Stimulated activated naive CD8-positive, alpha-beta T cell treated with anti-CD3 and anti-CD28 coated beads, Interleukin-15, amount 100 ng/mL, for 72 hours (primary cell): ENCODE data around the gene NEGR1.

Experiments used
- ATAC-seq: fragments of 150-1000 bp; cut with Tn5 transposase; 2 replicates; pipeline ENCODE4 v1.10.0; 2021; ENCODE audit warnings: mild to moderate bottlenecking, moderate library complexity
- DNase-seq, 2 donors: peaks; one replicate each; pipeline ENCODE4 v3.0.0; 2021 to 2022
- H3K27ac Mint-ChIP-seq, 2 donors: one replicate each; pipeline ENCODE4 v1.8.0; 2022; ENCODE audit warnings: mild to moderate bottlenecking in 2 of 2, mixed read lengths in 2 of 2, moderate library complexity in 2 of 2
- H3K27me3 Mint-ChIP-seq: one replicate; pipeline ENCODE4 v1.8.0; 2022; ENCODE audit warnings: mixed read lengths
- H3K4me1 Mint-ChIP-seq: one replicate; pipeline ENCODE4 v1.8.0; 2022; ENCODE audit warnings: mild to moderate bottlenecking, mixed read lengths
- H3K4me3 Mint-ChIP-seq, 2 donors: one replicate each; pipeline ENCODE4 v1.8.0; 2022; ENCODE audit warnings: mild to moderate bottlenecking in 2 of 2, mixed read lengths in 2 of 2, moderate library complexity in 1 of 2
- H3K9me3 Mint-ChIP-seq, 2 donors: one replicate each; pipeline ENCODE4 v1.8.0; 2022; ENCODE audit warnings: mixed read lengths in 2 of 2

The NEGR1 gene

DNA sequence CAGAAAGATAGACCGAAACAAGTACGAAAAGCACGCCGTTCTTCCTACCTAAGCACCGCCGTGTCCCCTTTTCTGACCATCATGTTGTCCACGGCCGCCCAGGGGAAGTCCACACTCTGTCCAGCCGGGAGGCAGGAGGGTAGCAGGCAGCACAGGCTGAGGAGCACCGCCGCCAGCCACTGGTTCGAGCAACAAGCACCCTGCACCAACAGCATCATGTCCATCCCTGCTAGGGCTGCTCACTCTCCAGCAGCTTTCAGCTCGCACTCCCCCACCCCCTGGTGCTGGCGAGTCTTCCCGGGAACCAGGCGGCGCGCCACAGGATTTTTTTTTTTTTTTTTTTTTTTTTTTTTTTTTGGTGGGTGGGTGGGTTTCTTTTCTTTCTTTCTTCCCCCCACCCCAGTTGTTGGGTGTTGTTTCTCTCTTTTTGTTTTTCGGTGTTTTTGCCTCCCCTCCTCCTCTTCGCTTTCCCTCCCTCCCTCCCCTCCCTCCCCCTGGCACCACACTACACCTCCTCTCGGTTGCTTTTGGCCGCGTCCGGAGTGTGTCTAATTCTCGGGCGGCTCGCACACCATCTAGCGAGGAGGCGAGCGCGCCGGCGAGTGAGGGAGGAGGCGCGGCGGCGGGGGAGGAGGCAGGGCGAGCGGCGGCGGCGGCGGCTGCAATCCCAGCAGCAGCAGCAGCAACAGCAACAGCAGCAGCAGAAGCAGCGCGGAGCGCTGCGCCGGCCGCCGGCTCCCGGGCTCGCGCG lies at the start of gene NEGR1:
TSS of gene NEGR1 (minus strand) at position 269 of the 751 bp plus-strand sequence.
- ATAC-seq: peak; percentile 78
- H3K4me3 Mint-ChIP-seq: peak within 1 kb of the TSS in 1 of 2 donors; percentile 32
- H3K9me3 Mint-ChIP-seq: no peaks in the 10 kb centered on the region
- peak; percentile 71 to 75 for DNase-seq
- peaks cover 23% of the 10 kb centered on the region for H3K4me1 Mint-ChIP-seq
- H3K27ac Mint-ChIP-seq: peak within 1 kb of the TSS in 1 of 2 donors; percentile 87
- peaks cover 33% of the 10 kb centered on the region for H3K27me3 Mint-ChIP-seq

DNA sequence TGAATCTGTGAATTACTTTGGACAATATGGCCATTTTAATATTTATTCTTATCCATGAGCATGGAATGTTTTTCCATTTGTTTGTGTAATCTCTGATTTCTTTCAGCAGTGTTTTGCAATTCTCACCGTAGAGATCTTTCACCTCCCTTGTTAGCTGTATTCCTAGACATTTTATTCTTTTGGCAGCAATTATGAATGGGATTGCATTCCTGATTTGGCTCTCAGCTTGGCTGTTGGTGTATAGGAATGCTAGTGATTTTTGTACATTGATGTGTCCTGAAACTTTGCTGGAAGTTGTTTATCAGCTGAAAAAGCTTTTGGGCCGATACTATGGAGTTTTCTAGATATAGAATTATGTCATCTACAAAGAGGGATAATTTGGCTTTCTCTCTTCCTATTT lies 44.2 kb upstream of the NEGR1 start:
- H3K27me3 Mint-ChIP-seq: peaks cover 14% of the 10 kb centered on the region
- no peak overlapping the region for H3K27ac Mint-ChIP-seq
- ATAC-seq (no peak), DNase-seq (no peak)
- H3K4me3 Mint-ChIP-seq: no peak overlapping the region
- H3K4me1 Mint-ChIP-seq: peaks cover 6% of the 10 kb centered on the region
- no peaks in the 10 kb centered on the region for H3K9me3 Mint-ChIP-seq

DNA sequence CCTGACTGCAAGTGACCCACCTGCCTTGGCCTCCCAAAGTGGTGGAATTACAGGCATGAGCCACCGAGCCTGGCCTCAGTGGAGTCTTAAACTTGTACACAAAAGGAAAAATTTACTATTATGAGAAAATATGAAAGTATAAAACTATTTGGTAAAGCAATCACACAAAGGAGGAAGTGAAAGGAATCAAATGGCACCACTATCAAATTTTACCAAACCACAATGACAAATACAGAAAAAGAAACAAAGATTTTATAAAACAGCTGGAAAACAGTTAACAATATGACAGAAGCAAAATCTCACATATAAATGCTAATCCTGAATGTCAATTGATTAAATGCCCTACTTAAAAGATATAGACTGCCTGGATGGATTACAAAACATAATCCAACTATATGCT lies 42.1 kb upstream of the NEGR1 start:
- Mint-ChIP-seq H3K27ac (no peak overlapping the region), H3K27me3 (peaks cover 14% of the 10 kb centered on the region), H3K9me3 (no peaks in the 10 kb centered on the region), H3K4me1 (peaks cover 6% of the 10 kb centered on the region), H3K4me3 (no peak overlapping the region)
- no peak for DNase-seq
- no peak for ATAC-seq

DNA sequence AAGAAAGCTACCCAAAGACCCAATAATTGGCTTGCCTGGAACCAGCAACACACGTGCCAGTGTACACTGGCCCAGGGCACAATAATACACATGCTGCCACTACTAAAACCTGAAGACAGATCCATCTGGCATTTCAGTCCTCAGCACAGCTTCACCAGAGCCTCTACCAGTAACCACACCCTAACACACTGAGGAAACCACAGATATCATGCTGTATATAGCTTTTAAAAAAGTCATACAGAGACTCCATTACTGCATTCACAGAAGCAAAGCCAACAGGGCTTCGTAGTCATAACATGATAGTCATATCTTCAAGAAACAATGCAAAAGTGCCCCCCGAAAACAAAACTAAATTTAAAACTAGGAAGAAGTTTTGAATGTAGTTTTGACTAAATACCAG lies 40.6 kb upstream of the NEGR1 start:
- ATAC-seq (peak; percentile 66), DNase-seq (no peak)
- Mint-ChIP-seq H3K4me3 (no peak overlapping the region), H3K27me3 (peaks cover 14% of the 10 kb centered on the region), H3K4me1 (peaks cover 6% of the 10 kb centered on the region), H3K27ac (no peak overlapping the region), H3K9me3 (no peaks in the 10 kb centered on the region)

DNA sequence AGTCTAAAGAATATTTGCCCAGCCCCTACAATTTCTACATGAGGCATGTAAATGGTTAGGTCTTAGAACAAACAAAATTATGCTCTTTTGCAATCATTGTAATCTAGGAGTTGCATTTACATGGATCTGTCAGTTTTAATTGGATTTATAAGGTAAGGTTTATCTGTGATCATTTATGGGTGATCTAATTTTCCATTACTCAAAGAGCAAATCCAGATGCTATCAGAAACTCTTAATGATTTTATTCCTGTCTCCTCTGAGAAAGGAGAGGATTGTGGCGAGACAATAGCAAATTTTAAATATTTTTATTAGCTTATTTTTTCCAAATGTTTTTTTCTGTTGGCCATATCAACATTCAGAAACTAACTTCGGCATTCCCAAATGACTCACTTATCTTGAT lies 14.2 kb upstream of the NEGR1 start:
- no peak for DNase-seq
- peaks cover 8% of the 10 kb centered on the region for H3K27me3 Mint-ChIP-seq
- no peak overlapping the region for H3K27ac Mint-ChIP-seq
- H3K4me3 Mint-ChIP-seq: no peak overlapping the region
- H3K9me3 Mint-ChIP-seq: no peaks in the 10 kb centered on the region
- ATAC-seq: no peak
- H3K4me1 Mint-ChIP-seq: no peaks in the 10 kb centered on the region

DNA sequence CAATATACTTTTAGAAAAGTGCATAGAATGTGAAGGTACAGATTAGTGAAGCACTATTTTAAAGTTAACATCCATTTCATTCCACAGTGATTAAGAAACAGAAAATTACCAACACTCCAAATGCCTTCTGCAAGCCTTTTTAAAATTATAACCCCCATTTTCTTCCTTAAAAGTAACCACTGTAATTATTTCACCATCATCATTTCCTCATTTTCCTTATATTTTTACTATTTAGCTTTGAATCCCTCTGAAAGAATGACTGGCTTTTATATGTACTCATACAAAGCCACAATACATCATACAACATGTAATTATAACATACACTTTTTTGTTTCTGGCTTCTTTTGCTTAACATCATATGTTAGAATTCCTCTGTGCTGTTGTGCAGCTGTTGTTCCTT lies 6.5 kb upstream of the NEGR1 start:
- no peaks in the 10 kb centered on the region for H3K9me3 Mint-ChIP-seq
- DNase-seq: no peak
- H3K4me3 Mint-ChIP-seq: no peak overlapping the region
- no peaks in the 10 kb centered on the region for H3K4me1 Mint-ChIP-seq
- ATAC-seq: no peak
- H3K27me3 Mint-ChIP-seq: peaks cover 19% of the 10 kb centered on the region
- no peak overlapping the region for H3K27ac Mint-ChIP-seq

- ATAC-seq (no peak), DNase-seq (no peak)
- Mint-ChIP-seq H3K27ac (no peak overlapping the region), H3K9me3 (no peaks in the 10 kb centered on the region), H3K4me1 (peaks cover 10% of the 10 kb centered on the region), H3K27me3 (peaks cover 31% of the 10 kb centered on the region), H3K4me3 (no peak overlapping the region)
Measured at GRCh38 chr1:72286401-72286800, 4.1 kb upstream of the NEGR1 start.

DNA sequence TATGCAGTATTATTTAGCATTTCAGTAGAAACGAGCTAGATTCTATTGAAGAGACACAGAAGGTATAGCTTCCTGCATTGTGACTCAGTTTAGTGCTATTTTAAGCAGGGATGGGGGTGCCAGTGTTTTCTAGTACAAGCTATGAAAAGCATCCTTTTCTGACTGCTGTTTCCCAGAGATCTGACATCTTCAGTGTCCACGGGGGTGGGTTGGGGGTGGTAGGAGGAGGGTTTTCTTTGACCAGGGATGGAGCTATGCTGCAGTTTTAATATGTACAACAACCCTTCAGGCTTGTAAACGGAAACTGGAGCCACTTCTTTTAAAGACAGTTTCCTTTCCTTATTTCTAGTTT lies 2.7 kb upstream of the NEGR1 start:
- no peak overlapping the region for H3K27ac Mint-ChIP-seq
- ATAC-seq (no peak), DNase-seq (no peak)
- peaks cover 40% of the 10 kb centered on the region for H3K27me3 Mint-ChIP-seq
- no peaks in the 10 kb centered on the region for H3K9me3 Mint-ChIP-seq
- H3K4me3 Mint-ChIP-seq: no peak overlapping the region
- H3K4me1 Mint-ChIP-seq: peaks cover 16% of the 10 kb centered on the region

GRCh38 chr1:72284348-72285073 lies 2.2 kb upstream of the NEGR1 start:
- Mint-ChIP-seq H3K4me1 (peaks cover 16% of the 10 kb centered on the region), H3K27me3 (peaks cover 40% of the 10 kb centered on the region), H3K4me3 (no peak overlapping the region), H3K27ac (no peak overlapping the region), H3K9me3 (no peaks in the 10 kb centered on the region)
- DNase-seq: peak; percentile 42 to 64
- ATAC-seq: peak; percentile 83

DNA sequence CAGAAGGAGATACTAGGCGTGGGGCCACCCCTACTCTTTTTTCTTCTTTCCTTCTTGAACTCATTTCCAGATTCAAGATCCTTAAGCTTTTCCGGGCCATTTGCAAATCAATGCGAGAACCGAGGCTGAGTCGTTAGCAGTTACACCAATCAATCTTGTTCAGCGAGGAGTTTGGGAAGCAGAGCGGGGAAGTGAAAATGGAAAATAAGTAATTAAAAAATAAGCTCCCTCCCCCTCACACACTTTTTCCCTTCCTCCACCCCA lies 1.7 kb upstream of the NEGR1 start:
- peaks cover 16% of the 10 kb centered on the region for H3K4me1 Mint-ChIP-seq
- H3K9me3 Mint-ChIP-seq: no peaks in the 10 kb centered on the region
- ATAC-seq (no peak), DNase-seq (no peak)
- H3K27me3 Mint-ChIP-seq: peaks cover 37% of the 10 kb centered on the region
- H3K27ac Mint-ChIP-seq: no peak overlapping the region
- no peak overlapping the region for H3K4me3 Mint-ChIP-seq

DNA sequence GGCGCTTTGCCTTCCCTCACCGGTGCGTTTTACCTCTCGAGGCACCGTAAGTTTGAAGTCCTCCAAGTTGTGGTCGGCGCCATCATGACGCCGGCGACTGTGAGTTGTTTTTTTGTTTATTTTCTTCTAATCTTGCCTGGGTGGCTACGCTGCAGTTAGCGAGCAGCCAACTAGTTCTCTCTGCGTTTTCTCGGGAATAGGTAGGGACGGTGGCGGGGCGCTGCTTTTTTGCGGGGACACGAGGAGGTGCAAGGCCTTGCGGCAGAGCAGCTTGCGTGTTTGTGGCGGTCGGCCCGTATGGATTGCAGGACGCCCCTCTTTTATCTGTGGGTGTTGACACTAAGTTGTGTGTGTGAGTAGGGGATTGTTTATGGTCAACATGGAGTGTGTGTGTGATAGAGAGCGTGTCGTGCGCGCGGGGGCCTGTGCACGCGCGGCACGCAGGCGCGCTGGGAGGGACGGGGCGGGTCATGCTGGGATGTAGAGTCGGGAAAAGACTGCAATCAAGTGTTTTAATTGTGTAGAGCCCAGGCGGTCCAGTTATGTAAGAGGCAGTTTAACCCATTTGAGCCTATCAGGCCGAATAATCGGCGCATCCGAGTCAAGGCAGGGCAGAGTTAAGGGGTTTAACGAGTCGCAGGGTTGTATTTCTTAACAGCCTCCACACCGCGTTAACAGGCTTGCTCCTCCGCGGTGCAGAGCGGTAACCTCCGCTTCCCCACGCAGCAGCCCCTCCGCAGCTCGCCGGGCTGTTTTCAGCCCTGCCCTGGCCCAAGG lies 1.2 kb upstream of the NEGR1 start:
- H3K27me3 Mint-ChIP-seq: peaks cover 33% of the 10 kb centered on the region
- ATAC-seq: peak; percentile 34
- peak; percentile 28 to 38 for DNase-seq
- no peak overlapping the region for H3K27ac Mint-ChIP-seq
- no peak overlapping the region for H3K4me3 Mint-ChIP-seq
- H3K9me3 Mint-ChIP-seq: no peaks in the 10 kb centered on the region
- peaks cover 18% of the 10 kb centered on the region for H3K4me1 Mint-ChIP-seq

DNA sequence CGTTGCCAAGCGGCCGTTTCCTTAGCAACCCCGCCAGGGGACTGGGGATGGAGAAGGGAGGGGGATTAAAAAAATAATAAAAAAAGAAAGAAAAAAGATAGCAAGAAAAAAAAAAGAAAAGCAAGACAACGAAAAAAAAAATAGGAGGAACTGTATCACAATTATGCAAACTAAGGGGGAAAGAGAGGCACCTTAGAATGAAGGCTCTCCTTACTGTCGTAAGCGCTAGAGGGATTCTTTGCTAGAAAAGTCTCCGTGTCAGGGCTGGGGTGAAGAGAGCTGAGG lies 625 bp upstream of the NEGR1 start:
- Mint-ChIP-seq H3K27ac (no peak overlapping the region), H3K4me1 (peaks cover 23% of the 10 kb centered on the region), H3K9me3 (no peaks in the 10 kb centered on the region), H3K27me3 (peaks cover 33% of the 10 kb centered on the region), H3K4me3 (no peak overlapping the region)
- DNase-seq (no peak), ATAC-seq (no peak)

- H3K4me1 Mint-ChIP-seq: peaks cover 23% of the 10 kb centered on the region
- no peaks in the 10 kb centered on the region for H3K9me3 Mint-ChIP-seq
- peaks cover 30% of the 10 kb centered on the region for H3K27me3 Mint-ChIP-seq
- no peak for ATAC-seq
- peak overlapping the region in 1 of 2 donors; percentile 87 for H3K27ac Mint-ChIP-seq
- H3K4me3 Mint-ChIP-seq: peak overlapping the region in 1 of 2 donors; percentile 32
- DNase-seq: no peak
Measured at GRCh38 chr1:72281637-72282270, 585 bp downstream of the NEGR1 start.

DNA sequence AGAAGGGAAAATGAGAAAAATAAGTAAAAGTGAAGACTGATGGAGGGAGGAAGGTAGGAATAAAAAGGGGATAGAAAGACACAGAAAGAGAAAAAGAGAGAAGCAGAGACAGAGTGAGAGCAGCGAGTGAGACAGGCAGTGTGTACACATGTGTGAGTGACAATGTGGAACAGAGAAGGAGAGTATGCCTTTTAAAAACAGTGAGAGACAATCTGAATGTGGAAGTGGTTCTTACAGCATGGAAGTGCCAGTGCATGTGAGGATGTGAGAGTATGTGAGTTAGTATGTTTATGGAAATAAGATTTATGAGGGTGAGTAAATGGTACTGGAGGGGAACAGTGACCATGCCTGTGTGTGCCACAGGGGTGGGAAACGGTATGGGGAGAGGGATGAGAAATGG lies 1.2 kb downstream of the NEGR1 start:
- Mint-ChIP-seq H3K4me3 (peak overlapping the region in 1 of 2 donors; percentile 5), H3K27me3 (peaks cover 28% of the 10 kb centered on the region), H3K4me1 (peaks cover 23% of the 10 kb centered on the region), H3K27ac (no peak overlapping the region), H3K9me3 (no peaks in the 10 kb centered on the region)
- ATAC-seq (no peak), DNase-seq (no peak)

DNA sequence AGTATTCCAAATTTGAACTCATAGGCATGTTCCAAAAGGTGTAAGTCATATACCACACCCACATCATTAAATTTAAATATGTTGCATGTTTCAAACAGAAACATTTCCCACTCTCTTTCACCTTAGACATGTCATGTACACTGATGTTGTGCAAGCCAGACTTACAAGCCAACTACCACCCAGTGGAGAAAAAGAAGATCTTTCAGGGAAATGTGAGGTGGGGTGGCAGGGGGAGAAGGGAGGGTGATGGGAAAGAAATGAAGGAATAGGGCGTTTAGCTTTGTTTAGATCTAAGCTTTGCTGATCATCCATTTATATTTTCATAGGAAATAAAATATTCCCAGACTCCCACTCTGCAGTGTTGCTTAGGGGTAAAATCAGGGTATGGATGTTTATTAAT lies 1.6 kb downstream of the NEGR1 start:
- ATAC-seq (no peak), DNase-seq (no peak)
- no peaks in the 10 kb centered on the region for H3K9me3 Mint-ChIP-seq
- H3K27ac Mint-ChIP-seq: no peak overlapping the region
- no peak overlapping the region for H3K4me3 Mint-ChIP-seq
- H3K27me3 Mint-ChIP-seq: peaks cover 28% of the 10 kb centered on the region
- peaks cover 23% of the 10 kb centered on the region for H3K4me1 Mint-ChIP-seq

DNA sequence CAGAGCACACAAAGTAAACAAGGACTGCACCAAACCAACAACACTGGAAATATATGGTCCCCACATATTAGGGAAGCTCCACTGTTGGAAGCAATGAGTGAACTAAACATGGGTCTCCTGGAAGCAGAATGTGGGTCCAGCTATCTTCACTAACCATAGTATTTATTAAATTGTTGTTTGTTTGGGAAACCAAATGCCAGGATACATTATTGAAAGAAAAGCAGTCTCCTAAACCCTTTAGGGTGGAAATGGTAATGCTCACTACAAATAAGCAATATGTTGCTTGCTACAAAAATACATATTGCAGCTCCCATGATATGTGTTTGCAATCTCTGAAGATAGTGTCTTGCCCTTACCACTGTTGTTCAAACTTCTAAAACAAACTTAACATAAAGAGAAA lies 2.2 kb downstream of the NEGR1 start:
- ATAC-seq (no peak), DNase-seq (no peak)
- peaks cover 28% of the 10 kb centered on the region for H3K27me3 Mint-ChIP-seq
- H3K27ac Mint-ChIP-seq: no peak overlapping the region
- peaks cover 23% of the 10 kb centered on the region for H3K4me1 Mint-ChIP-seq
- H3K4me3 Mint-ChIP-seq: no peak overlapping the region
- H3K9me3 Mint-ChIP-seq: no peaks in the 10 kb centered on the region
